Astrocyte of the cerebellum (primary cell): ENCODE data around the gene FDXR.

Experiments
- DNase-seq: peaks from one replicate; pipeline ENCODE4 v3.0.0-alpha.2; 2011; ENCODE audit warnings: low read depth
- H3K4me3 ChIP-seq: 2 replicates; pipeline ENCODE4 v1.5.1; 2011; ENCODE audit warnings: mild to moderate bottlenecking, low read depth, low read length, moderate library complexity
- CTCF ChIP-seq: IDR thresholded peaks from 2 replicates; pipeline ENCODE4 v1.5.1; 2012; ENCODE audit warnings: low read length, low read depth, moderate library complexity, mild to moderate bottlenecking; ENCODE audit errors: missing control alignments
- in situ Hi-C: cut with HindIII; loops from 2 replicates; pipeline ENCODE4 v1.10.0; 2017; ENCODE audit warnings: low sequenced_read_pairs

Gene FDXR

GRCh38 chr17:74853048-74853397 is 19.8 kb downstream of the FDXR start:
- H3K4me3 ChIP-seq = no peak overlapping the region
- no peak for TF ChIP-seq CTCF
- DNase-seq = no peak
- in situ Hi-C loops = no loop called here

DNA sequence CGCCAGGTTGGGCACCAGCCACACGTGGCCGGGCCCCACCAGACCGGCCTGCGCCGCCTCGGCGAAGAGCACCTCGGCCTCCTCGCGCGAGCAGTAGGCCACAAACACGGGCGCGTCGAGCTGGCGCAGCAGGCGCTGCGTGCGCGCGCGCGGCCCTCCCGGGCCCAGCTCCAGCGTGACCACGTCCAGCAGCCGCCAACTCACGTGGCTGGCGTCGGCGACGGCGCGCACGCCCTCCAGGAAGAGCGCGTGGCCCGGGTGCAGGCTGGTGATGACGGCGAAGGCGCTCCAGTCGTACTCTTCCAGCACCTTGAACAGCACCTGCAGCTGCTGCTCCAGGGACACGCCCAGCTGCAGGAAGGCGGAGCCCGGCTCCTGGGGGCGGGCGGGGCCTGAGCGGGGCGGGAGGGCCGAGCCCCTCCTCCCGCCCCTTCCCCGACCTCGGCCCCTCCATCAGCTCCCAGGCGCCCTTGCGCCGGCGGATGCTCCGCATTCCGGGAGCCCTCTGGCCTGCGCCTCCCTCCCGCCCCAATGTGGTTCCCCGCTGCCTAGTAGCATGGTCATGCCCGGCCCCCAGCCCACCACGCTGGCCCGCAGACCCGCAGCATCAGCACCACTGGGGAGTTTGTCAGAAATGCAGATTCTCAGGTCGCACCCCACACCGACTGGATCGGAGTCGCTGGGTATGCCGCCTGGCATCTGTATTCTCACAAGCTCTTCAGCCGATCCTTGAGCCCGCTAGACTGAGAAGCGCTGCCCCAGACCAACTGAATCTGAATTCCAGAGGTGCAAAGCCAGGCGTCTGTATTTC is 20.4 kb downstream of the FDXR start:
- DNase-seq = no peak
- no peak for TF ChIP-seq CTCF
- in situ Hi-C loops = no loop called here
- no peak overlapping the region for H3K4me3 ChIP-seq

GRCh38 chr17:74851612-74852236 is 21.1 kb downstream of the FDXR start:
- DNase-seq = no peak
- in situ Hi-C loops = no loop called here
- no peak overlapping the region for H3K4me3 ChIP-seq
- TF ChIP-seq CTCF = no peak

DNA sequence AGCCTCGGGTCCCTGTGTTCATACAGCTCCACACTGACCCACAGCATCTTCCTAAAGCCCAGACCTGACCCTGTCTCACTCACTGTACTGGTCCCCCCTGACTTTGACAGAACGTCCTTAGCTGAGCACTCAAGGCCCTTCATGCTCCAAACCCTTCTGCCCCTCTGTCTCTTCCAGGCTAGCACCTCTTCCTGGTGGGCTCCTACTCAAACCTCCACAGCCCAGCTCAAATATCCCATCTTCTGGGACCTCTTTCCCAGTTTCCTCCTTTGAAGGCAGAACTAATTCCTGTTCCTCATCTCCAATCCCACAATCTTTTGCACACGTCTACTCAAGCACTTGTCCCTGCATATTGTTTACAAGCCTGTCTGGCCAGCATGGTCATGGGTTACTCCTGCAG is 21.9 kb downstream of the FDXR start:
- no peak for TF ChIP-seq CTCF
- no peak for DNase-seq
- H3K4me3 ChIP-seq = no peak overlapping the region
- in situ Hi-C loops = no loop called here

DNA sequence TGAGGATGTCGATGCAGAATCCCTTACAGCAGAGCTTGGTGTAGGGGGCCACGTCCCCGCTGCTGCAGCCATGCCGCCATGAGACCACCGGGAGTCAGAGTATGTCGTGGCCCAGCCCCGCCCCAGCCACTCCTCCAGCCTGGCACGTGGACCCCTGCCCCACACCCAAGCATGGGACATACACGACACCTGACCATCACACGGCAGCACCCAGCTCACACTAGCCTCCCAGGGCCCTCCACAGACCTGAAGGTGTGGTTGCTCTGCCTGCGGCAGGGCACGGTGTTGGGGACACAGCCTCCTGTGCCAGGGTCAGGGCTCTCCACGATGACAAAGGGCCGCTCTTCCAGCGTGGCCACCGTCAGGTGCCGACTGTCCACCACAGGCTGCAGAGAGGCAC is 22.5 kb downstream of the FDXR start:
- in situ Hi-C loops = no loop called here
- TF ChIP-seq CTCF = no peak
- DNase-seq = no peak
- H3K4me3 ChIP-seq = no peak overlapping the region

GRCh38 chr17:74848656-74849399 is 24.0 kb downstream of the FDXR start:
- no peak for TF ChIP-seq CTCF
- no peak overlapping the region for H3K4me3 ChIP-seq
- in situ Hi-C loops = no loop called here
- no peak for DNase-seq
